Glomerular endothelial cell (primary cell): ENCODE measurements around the gene ZFYVE28. TPM values are rescaled to one million over a fixed set of nuclear protein-coding genes. Genes with fewer than 3 reads are reported as not detected.

Experiments
- DNase-seq: peaks from one replicate; pipeline ENCODE4 v3.0.0-alpha.2; 2011; ENCODE audit warnings: low read depth, low spot score; ENCODE audit errors: extremely low read depth
- total RNA-seq: library from RNA; depleted of rRNA; stranded (reverse); fragments of >200 nt; gene quantifications from 2 replicates; pipeline ENCODE4 v1.2.3, GENCODE V29; 2015

The ZFYVE28 gene
- total RNA-seq, 1 donor from 2014 or later, result 11.3 TPM

DNA sequence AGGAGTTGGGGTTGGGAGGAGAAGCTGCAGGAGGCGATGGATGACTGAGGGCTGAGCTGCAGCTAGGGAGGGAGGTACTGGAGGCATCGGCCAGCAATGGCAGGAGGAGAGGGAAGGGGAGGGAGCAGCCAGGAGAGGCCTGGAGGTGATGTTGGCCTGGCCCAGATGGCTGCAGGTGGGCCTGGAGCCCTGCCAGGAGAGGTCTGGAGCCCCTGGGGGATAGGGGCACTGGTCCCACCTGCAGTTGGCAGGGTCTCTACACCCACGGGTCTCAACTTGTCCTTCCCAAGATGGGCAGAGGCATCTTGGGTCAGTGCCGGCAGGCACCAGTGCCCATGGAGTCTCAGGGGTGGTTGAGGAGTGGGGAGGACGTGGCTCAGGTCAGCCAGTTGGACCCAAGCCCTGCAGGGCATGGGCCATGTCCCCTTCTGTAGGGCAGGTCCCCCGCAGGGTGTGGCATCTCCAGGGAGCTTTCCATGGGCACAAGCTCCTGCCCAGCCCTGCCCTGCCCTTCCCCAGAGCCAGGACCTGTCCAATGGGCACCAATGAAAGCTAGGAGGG lies 153.9 kb downstream of the ZFYVE28 start:
- DNase-seq, result no peak

DNA sequence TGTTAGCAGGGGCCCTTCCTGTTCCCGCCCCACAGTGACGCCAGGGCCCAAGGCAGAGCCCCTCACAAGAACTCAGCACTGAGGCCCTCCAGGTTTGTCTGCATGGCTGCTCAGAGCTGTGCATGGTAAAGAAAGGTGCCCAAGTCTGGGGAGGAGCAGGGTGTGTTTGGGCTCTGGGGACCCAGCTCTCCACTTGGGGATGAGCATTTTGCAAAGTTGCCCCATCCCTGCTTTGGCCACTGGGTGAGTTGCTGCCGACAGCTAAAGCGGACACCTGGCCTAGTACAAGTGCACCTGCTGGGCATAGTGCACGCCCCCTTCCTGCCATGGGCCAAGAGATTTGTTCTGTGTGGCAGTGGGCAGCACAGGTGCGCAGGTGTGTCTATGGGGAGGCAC lies 154.5 kb downstream of the ZFYVE28 start:
- DNase-seq, result no peak

DNA sequence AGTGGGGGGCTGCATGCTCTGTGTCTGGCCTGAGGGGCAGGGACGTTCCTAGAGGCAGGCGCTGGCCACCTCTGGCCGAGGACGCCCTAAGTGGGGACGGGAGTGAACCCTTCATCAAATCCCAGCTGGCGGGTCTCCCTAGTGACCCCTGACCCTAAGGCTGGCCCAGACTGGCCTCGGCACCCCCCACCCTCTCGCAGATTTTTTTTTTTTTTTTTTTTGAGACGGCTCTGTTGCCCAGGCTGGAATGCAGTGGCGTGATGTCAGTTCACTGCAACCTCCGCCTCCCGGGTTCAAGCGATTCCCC lies 155.5 kb downstream of the ZFYVE28 start:
- DNase-seq, result no peak

DNA sequence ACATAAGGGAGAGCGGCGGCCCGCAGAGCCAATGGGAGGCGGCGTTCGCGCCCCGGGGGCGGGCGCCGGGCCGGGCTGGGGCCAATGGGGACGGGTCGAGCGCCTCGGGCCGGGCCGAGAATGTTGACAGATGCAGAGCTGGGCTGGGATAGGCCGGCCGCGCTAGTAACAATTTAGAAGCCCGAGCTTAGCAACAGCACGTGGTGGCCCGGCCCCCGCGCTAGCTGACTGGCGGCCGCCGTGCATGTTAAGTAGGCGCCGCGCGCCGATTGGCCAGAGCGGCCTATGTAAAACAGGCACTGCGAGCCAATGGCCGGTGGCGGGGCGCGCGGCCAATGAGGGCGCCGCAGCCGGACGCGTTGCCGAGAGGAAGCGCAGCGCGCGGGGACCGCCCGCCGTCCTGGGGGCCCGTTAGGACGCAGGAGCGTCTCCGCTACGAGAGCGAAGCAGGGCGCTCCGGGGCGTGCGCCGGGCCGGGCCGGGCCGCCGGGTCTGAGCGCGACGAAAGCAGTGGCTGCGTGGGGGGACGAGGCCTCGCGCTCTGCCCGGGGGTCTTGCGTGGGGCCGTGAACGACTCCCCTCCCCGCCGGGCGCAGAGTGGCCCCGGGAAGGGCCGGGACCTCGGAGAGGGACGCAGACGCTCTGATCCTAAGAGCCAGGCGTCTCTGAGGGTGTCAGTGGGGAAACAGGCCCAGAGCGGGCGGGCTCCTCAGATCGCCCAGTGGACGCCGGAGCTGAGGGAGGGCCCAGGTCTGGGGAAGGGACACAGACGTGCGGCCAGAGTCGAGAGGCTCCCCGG lies 156.1 kb downstream of the ZFYVE28 start:
- DNase-seq, result peak; percentile 86

DNA sequence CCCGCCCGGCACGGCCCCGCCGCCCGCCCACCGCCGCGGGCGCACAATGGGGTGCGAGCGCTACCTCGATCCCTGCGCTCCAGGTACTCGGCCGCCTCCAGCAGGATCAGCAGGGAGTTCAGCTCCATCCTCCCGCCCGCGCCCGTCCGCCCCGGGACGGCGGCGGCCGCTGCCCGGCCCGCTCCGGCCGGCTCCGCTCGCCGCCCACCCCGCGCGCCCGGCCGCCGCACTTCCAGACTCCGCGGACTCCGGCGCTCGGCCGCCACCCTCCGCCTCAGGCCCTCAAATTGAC lies 156.6 kb downstream of the ZFYVE28 start, which contains the start of gene MXD4:
TSS of gene MXD4 (minus strand) at position 257 of the 292 bp plus-strand sequence. CDS start at position 128, 129 bp downstream.
- no peak for DNase-seq

DNA sequence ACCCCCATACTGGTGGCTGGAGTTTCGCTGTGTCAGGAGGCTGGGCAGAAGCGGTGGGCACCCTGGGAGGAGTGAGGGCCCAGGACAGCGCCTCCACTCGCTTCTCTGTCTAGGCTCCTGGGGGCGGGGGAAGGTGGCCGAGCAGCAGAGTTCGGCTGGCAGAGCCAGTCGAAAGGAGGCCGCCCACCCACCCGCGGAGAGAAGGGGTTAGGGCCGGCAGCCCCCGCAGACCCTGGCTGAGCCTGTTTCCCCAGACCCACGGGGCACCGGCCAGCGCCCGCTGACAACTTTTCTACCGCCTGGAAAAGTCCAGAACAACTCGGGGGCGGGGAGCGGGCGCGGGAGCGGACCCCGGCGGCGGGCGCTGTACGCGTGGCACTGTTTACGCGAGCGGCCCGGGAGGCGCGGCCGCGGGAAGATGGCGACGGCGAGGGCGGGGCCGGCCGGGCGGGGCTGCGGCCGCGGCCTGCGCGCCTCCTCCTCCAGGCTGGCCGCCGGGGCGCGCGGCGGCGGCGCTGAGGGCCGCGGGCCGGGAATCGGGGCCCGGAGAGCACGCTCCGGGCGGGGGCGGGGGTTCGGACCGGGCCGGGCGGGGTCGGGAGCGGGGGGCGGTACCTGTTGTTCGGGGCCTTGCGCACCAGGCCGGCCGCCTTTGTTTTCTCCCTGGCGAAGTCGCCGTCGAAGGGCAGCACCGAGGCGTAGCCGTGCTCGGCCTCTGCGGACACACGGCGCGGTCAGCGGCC lies 157.2 kb downstream of the ZFYVE28 start:
- no peak for DNase-seq

DNA sequence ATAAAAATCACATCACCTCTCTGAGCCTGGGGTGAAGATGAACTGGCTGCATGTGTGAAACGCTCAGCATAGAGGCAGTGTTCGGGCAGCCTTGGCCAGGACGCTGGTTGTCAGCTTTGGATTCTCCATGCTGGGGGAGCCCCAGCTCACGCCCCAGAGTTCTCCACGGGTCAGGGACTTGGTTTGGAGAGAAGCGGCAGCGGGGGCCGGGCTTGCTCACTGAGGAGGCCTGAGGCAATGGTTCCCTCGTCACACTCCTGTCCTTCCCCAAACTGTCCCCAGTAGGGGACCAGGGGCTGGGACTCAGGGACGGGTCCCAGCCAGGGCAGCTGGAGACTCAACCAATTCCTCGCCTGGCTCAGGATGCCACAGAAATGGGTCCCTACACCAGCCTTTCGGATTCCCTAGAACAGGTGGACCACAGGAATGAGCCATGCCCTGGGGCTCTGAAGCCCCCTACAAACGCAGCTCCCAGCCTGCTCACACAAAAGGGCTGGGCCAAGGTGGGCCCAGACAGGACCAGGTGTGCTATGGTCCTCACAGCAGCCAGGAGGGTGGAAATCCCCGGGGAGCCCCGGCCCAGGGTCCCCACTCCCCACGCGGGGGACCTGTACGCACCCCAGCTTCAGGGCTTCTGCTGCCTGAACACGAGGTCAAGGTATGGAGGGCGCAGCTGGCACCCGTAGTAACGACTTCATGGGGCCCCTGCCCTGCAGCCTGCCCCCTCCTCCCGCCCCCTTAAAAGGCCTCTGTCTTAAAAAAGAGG lies 157.9 kb downstream of the ZFYVE28 start:
- DNase-seq, result no peak

DNA sequence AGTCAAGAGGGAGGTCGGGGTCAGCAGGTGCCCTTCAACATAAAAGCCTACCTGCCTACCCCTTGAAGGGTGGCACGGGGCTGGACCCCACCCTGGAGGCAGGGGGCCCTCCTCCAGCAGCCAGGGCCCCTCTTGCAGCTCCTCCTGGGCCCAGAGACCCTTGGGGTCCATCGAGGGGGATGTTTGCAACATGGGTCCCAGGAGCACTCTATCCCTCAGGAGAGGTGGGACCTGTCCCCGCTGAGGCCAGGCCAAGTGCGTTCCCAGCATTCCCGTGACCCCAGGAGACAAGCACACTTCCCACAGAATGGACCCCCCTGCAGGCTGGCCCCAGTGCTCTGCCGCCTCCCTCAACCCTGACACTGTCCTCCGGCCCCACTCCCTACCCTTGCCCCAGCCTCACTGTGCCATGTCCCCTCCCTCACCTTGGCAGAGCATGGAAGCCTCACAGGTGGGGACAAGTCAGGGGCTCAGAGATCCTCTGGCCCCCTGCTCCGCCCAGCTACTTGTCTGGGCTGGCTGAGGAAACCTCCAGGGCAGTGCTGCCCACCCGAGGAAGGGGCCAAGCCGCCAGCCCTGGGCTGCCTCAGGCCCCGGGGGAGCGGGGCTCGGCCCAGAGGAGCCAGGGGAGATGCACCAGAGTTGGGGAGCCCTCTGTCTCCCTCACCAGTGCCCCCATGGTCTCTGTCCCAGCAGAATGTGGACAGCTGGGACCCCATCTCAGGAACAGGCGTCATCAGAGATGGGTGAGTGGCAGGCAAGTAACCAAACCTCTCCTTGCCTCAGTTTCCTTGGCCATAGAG lies 158.7 kb downstream of the ZFYVE28 start:
- no peak for DNase-seq

DNA sequence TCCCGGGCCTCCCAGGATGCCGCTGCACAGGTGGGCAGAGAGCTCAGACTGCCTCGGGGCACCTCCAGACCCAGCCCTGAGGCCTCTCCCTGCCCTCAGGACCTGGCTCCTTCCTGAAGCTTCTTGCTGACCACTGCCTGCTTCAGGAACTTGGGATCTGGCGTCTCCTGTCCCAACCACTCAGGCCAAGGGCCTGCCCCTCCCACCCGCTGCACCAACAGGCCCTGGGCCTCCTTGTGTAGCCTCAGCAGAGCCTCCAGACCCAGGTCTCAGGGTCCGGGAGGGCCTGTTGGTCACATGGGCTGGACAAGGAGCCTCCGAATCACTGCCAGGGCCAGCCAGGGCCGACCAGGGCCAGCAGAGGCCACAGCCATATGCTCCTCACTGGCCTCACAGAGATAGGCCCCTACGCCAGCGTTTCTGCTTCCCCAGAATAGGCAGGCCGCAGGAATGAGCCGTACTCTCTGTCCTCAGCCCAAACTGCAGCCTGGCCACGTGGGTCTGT lies 159.4 kb downstream of the ZFYVE28 start:
- no peak for DNase-seq

DNA sequence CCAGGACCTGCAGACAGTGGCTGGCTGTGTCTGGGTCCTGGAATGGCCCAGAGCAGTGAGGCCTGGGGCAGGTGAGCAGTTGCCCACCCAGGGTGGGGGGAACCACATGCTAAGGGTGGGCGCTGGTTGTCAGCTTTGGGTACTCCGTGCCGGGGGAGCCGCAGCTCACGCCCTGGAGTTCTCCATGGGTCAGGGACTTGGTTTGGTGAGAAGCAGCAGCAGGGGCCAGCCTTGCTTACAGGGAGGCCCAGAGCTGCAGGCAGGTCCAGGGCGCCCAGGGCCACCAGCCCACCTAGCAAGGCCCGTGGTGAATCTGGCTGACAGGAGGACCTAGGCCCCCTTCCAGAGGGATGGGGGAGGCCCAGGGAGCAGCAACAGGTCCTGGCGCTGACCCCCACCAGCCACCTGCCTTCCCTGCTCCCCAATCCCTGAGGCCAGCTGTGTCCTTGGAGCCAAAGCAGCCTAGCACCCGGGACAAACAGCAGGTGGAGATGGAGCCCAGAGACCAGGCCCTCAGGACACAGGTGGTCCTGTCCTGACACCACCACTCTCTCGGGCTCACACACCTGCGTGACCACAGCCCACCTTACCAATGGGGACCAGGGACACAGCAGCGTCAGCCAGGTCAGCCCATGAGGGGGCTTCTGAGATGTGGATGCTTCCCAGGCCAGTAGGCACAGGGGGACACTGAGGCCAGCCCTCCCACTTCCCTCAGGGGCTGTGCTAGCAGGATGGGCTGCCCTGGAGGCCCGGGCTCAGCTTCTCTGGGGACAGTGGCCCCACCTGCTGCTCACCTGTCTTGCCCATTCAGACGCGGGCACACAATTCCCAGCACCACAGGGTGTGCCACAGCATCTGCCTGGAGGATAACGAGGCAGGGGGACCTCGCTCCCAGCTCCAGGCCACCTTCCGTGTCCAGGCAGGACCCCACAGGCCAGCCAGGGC lies 160.1 kb downstream of the ZFYVE28 start:
- DNase-seq, result no peak

DNA sequence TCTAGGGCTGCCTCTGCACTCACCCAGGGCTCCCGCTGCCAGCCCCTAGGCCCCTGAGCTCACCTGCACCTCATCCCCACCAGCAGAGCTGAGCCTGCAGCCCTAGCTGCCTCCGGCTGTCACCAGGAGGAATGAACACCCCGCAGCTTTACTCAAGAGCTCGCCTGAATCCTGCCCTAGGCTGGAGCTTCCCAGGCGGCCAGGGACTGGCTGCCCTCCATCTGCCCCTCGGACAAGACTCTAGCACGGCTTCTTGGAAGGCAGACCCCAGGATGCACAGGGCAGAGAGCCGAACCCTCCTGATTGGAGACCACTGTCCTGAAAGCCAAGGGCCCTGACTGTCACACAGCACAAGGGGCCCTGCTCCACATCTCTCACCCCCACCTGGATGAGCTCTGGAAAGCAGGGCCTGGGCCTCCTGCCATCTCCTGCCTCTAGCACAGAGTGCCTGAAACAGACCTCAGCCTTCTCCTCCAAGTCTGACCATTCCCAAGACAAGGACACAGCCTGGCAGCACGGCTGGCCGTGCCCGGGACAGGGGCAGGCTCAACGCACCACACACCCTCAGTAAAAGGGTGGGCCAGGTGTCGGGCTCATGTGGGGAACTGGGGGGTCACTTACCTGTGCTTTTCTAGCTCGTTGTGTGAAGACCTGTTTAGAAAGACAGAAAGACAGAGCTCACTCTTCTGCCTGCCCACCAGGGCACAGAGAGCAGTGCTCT lies 160.9 kb downstream of the ZFYVE28 start:
- DNase-seq, result no peak

DNA sequence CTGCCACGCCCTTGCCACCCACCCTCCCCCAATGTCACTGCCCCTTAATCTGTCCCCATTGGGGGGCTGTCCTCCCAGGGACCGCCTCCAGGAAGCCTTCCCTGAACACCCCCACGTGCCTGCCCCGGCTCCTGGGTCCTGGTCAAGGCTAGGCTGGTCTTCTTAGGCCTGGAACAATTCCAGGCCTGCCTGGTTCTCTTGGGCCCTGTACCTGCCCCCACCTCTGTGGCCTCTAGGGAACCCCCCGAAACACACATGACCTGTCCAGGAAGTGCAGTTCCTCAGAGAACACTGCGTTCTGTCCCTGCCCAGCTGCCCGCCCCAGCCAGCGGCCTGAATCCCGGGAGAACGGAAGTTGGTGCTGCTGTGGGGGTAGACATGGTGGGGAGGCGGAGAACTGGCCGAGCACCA lies 161.7 kb downstream of the ZFYVE28 start:
- no peak for DNase-seq

DNA sequence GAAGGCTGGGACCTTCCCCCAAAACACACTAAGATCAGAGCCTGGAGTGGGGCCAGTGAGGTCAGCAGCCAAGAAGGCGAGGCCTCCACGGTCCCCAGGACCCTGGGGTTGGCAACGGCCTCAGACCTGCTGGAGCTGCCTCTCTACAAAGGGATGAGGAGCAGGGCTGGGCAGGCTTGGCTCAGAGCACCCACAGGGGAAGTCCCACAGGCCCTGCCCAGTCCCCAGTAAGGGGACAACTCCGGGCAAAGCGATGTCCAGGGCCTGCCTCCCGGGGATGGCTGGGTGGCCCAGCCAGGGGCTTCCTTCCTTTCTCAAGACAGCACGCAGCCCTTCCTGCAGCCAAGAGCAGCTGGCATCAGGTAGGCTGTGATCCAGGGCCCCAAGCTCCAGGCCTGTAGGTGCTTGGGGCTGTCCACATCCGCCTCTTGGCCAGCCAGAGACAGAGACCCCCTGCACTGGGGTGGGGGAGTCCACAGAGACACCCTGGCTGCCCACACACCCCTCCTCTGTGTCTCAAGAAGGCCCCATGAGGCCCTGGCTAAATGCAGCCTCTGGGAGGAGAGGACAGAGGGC lies 162.2 kb downstream of the ZFYVE28 start:
- no peak for DNase-seq

DNA sequence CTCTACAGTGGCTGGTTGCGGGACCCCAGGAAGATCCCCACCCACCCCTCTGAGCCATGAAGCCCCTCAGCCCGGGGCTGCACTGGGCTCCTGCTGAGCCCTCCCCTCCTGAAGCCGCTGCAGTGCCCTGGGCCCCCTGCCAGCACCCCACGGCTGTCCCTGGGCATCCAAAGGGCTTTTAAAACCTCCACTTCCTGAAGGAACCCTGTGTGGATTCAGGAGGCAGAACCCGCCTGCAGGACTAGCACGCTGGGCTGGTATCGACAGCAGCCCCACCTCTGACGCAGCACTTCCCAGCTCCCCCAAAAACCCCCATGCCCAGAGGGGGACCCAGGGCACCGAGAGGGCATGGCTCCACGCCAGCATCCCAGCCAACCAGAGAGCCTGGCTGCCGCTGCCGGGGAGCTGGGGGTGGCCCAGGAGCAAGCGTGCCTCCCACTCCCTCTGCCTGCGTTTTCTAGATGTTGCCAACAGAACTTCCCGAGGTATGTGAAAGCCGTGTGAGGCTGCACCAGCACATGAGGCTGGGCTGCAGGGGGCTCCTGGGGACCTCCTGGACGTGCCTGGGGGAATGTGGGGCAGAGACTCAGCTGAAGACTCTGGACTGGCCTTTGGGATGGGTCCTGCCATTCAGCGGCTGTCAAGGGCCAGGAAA lies 162.8 kb downstream of the ZFYVE28 start:
- no peak for DNase-seq

DNA sequence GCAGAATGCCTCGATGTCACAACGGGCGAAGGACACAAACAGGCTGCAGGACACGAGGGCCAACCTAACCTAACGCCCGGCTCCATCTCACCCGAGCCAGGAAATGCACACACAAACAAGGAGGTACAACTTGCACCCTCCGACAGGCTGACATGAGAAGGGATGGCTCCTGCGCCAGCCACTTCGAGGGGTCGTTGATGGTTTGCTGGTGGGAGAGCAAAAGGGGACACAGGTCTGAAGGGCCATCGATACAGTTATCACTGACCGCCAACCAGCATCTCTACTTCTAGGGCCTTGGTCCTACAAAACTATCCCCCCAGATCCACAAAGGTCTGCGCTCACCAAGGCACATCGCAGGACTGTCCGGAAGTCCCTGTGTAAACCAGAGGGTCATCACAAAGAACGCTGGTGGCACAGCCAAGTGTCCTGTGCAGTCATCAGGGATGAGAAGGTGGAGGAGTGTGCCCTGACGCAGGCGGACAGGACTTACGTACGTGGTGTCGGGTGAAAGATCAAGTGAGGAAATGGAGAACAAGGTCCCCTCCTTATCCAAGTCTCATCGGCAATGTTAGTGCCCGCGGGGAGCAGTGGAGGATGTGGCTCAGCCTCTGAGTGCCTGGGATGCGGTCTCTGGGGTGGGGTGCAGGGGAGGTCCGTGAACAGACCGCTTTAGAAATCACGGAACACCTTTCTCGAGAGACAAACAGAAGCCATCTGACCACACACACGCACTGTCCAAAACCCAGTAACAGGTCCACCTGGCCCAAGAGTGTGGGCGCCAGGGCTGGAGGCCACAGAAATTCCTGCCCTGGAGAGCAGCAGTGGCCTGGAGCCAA lies 163.6 kb downstream of the ZFYVE28 start:
- no peak for DNase-seq

DNA sequence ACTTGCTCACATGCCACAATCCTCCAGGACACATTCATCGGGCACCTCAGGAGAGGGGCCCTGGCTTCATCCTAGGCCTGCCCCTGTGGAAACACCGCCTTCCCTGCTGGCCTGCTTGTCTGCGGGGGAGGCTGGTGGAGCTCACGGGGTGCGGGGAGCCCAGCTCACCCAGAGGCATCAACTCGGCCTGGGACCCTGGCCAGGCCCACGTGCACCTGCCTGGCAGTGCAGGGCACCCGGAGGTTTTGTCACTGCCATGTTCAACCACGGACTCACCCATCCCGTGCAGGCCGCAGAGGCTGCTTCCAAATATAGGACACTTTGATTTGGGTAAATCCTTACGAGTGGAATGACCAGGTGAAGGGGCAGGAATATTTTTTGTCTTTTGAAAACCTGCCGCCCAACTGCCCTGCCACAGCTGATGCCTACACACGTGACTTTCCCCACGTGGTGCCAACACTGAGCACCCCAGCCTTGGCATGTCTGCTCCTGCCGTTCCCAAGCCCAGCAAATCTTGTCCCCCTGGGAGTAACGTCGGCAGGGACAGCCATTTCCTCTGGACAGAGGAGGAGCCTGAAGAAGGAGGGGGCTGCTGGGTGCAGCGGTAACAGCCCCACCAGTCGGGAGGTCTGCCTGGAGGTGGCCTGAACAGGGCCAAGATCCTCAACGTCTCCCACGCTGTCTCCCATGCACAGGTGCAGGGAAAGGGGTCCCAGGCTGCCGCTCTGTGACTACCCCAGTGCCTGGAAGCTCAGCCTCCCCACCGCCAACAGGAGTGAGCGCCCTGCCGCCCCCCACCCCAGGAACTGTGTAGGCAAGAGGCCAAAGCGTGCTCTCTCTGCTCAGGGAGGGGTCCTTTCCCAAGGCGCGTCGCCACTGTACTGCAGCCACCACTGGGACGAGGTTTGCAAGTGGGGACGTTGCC lies 165.0 kb downstream of the ZFYVE28 start:
- no peak for DNase-seq
